HG03342 (cell line): Measurements from ENCODE around the gene SLC45A3.

Source experiments
- ATAC-seq: cut with Tn5 transposase; IDR thresholded peaks from one replicate; pipeline ENCODE4 v1.9.1; 2021; ENCODE audit warnings: mild to moderate bottlenecking, moderate library complexity; ENCODE audit not compliant: unreplicated experiment

The SLC45A3 gene

GRCh38 chr1:205669341-205670149, 10.8 kb downstream of the SLC45A3 start:
- peak; percentile 30 for ATAC-seq

GRCh38 chr1:205668951-205669340, 11.4 kb downstream of the SLC45A3 start:
- ATAC-seq = peak; percentile 31

GRCh38 chr1:205667909-205668643, 12.2 kb downstream of the SLC45A3 start:
- no peak for ATAC-seq

- no peak for ATAC-seq
These were observed 13.7 kb downstream of the SLC45A3 start for GRCh38 chr1:205666372-205667166.

GRCh38 chr1:205665201-205666045, 14.9 kb downstream of the SLC45A3 start:
- ATAC-seq = no peak

- ATAC-seq = no peak
These were observed 15.8 kb downstream of the SLC45A3 start for GRCh38 chr1:205664399-205665017.

GRCh38 chr1:205663286-205663936, 16.9 kb downstream of the SLC45A3 start:
- ATAC-seq = no peak

GRCh38 chr1:205662791-205663190, 17.5 kb downstream of the SLC45A3 start:
- ATAC-seq = no peak

GRCh38 chr1:205662135-205662738, 18.1 kb downstream of the SLC45A3 start:
- ATAC-seq = no peak

- ATAC-seq = no peak
These were observed 18.7 kb downstream of the SLC45A3 start for GRCh38 chr1:205661429-205662134.

GRCh38 chr1:205660361-205660760, 19.9 kb downstream of the SLC45A3 start:
- no peak for ATAC-seq

- ATAC-seq = peak; percentile 67
These were observed 21.2 kb downstream of the SLC45A3 start for GRCh38 chr1:205658943-205659581.

- no peak for ATAC-seq
These were observed 24.1 kb downstream of the SLC45A3 start for GRCh38 chr1:205656236-205656635.

GRCh38 chr1:205652984-205653383, 27.3 kb downstream of the SLC45A3 start:
- no peak for ATAC-seq

- ATAC-seq = no peak
These were observed 30.1 kb downstream of the SLC45A3 start for GRCh38 chr1:205650241-205650640.

- ATAC-seq = no peak
These were observed 34.8 kb downstream of the SLC45A3 start for GRCh38 chr1:205645519-205645918.

- no peak for ATAC-seq
These were observed 37.5 kb downstream of the SLC45A3 start for GRCh38 chr1:205642679-205643307.

GRCh38 chr1:205639567-205639966, 40.7 kb downstream of the SLC45A3 start:
- no peak for ATAC-seq
